ENCODE measurements around the gene CCDC70. TPM values are rescaled to one million over a fixed set of nuclear protein-coding genes. Genes with fewer than 3 reads are reported as not detected.

Gene CCDC70
- total and polyA plus RNA-seq, 2 of the 8 experiments (the other 6 are each of a cell fraction or from before 2014, with no cell fraction given): not detected

DNA sequence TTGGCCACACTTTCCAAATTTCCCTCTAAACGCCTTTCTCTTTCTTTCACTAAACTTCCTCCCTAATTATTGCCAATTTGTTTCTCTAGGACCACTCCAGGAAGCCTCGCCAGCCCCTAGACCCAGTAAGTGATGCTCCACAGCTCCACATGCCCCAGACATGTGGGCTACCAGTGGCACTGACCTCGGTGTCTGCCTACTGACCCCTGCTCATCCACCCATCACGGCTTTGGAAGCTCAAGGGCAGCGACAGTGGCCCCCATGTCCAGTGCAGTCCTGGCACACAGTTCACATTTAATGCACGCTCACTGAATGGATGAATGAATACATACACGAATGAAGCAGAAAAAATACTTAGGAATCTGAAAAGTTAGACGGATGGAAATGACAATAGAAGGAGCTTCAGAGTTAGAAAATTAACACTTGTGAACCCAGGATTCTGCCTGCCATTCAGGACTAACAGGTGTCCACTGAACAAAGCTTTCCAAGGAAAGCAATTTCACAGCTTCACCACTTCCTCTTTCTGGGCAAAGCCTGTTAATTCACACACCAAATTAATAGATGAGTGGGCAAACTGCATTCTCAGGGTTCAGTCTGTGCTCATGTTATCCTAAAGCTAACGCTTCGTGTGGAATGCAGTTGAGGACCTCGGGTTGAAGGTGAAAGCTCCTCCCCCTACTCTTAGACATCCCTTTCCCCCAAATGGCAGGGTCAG lies 50.9 kb downstream of the CCDC70 start:
- ChIA-PET CTCF (ENCODE audit: partially characterized antibody) (interaction anchor here (0.7 to 8.8 kb wide), 27 partner anchors 8 to 752 kb away, joined by 3 to 71 read pairs (median 4); partner anchors contain the start of gene TMEM272), POLR2A (ENCODE audit: partially characterized antibody) (interaction anchor here (0.6 to 1.1 kb wide), 3 partner anchors 11 to 189 kb away, joined by 3 read pairs; no protein-coding TSS in a partner anchor)
- H2AFZ ChIP-seq (ENCODE audit: low read length): no peak overlapping the region
- H3K4me2 ChIP-seq (ENCODE audit: insufficient read depth in 1 of 2, low read depth in 2 of 2, low read length in 2 of 2): no peak overlapping the region
- no peaks in the 10 kb centered on the region for H3K9me3 ChIP-seq (ENCODE audit: insufficient read depth in 2 of 2, low read depth in 1 of 2, low read length in 1 of 2)
- H3K14ac ChIP-seq (ENCODE audit: insufficient read length): no peak overlapping the region
- no peaks in the 10 kb centered on the region for H3K36me3 ChIP-seq (ENCODE audit: control insufficient read depth in 2 of 4, insufficient read depth in 4 of 4, low read length in 3 of 4)
- H3K4me1 ChIP-seq (replicated peaks in 1 of 4; ENCODE audit: control insufficient read depth in 3 of 4, insufficient read depth in 4 of 4, low read length in 3 of 4): no peaks in the 10 kb centered on the region; a peak in 2 of 7 replicates
- H2BK15ac ChIP-seq (ENCODE audit: low read length): no peak overlapping the region
- H3K27ac ChIP-seq (ENCODE audit: low read depth, low read length): no peak overlapping the region
- no peak overlapping the region for H2BK5ac ChIP-seq (ENCODE audit: low read depth, low read length)
- no peak overlapping the region for H4K5ac ChIP-seq (ENCODE audit: insufficient read length, low read depth, low read length)
- FAIRE-seq (no peak), DNase-seq (ENCODE audit: low read depth in 1 of 2, low spot score in 2 of 2) (no peak)
- no peaks in the 10 kb centered on the region for H3K27me3 ChIP-seq (replicated peaks in 1 of 4; ENCODE audit: control insufficient read depth in 3 of 4, extremely low read depth in 1 of 4, insufficient read depth in 3 of 4, low read length in 3 of 4)
- no peaks in the 10 kb centered on the region for H3K79me1 ChIP-seq (ENCODE audit: low read depth, low read length)
- H3K9ac ChIP-seq (replicated peaks in 1 of 4; ENCODE audit: extremely low read depth in 1 of 4, low read depth in 3 of 4, low read length in 3 of 4): no peak overlapping the region
- WGBS, 2 experiments (ENCODE audit: extremely low coverage in 1 of 2, insufficient coverage in 1 of 2, insufficient read length in 1 of 2, insufficient replicate concordance in 2 of 2, low coverage in 1 of 2, low lambda C conversion rate in 2 of 2, missing lambda C conversion rate in 1 of 2): 87 to 100% methylated on average over 1 to 11 of the region's 11 CpGs
- no peak overlapping the region for H3K4ac ChIP-seq (replicated peaks; ENCODE audit: insufficient read length, low read depth, low read length)
- H4K8ac ChIP-seq (ENCODE audit: extremely low read depth, insufficient read depth, low read length): no peak overlapping the region; the same call in 1 of the 2 replicates
- H3K4me3 ChIP-seq (ENCODE audit: extremely low read depth in 1 of 4, insufficient read depth in 2 of 4, low read depth in 3 of 4, low read length in 4 of 4): no peak overlapping the region
- no peaks in the 10 kb centered on the region for H4K20me1 ChIP-seq (replicated peaks in 1 of 2; ENCODE audit: control insufficient read depth in 1 of 2, insufficient read depth in 2 of 2, low read length in 2 of 2)
- H4K91ac ChIP-seq (replicated peaks; ENCODE audit: insufficient read length, low read length): no peak overlapping the region
- no peaks in the 10 kb centered on the region for H3K79me2 ChIP-seq (ENCODE audit: control insufficient read depth in 1 of 2, insufficient read depth in 2 of 2, low read length in 2 of 2)
- no peak overlapping the region for H3K23ac ChIP-seq (ENCODE audit: insufficient read length)
- H2BK12ac ChIP-seq (ENCODE audit: low read depth, low read length): no peak overlapping the region
- no peak overlapping the region for H3K56ac ChIP-seq (replicated peaks; ENCODE audit: insufficient read length, low read depth, low read length)
- no peak overlapping the region for H2BK120ac ChIP-seq (replicated peaks; ENCODE audit: low read depth, low read length)
- no peak overlapping the region for H2BK20ac ChIP-seq (ENCODE audit: low read length)
- H2AK5ac ChIP-seq (ENCODE audit: low read depth, low read length): no peak overlapping the region
- TF ChIP-seq SP1 (IDR thresholded peaks at IDR 0.05; ENCODE audit: low read depth, low read length) (no peak), ZNF274 (IDR thresholded peaks at IDR 0.05; ENCODE audit: borderline replicate concordance, extremely low read depth, low read length) (no peak), TEAD4 (IDR thresholded peaks at IDR 0.05; ENCODE audit: low read depth, low read length) (no peak), CTBP2 (IDR thresholded peaks at IDR 0.05; ENCODE audit: borderline replicate concordance, insufficient read depth, insufficient read length, low read length) (no peak), CHD1 (IDR thresholded peaks at IDR 0.05; ENCODE audit: low read depth, low read length) (no peak), SIRT6 (IDR thresholded peaks at IDR 0.05; ENCODE audit: low read length) (no peak), JUN (IDR thresholded peaks at IDR 0.05; ENCODE audit: low read depth, low read length) (no peak), BACH1 (IDR thresholded peaks at IDR 0.05; ENCODE audit: low read length) (no peak), SRF (IDR thresholded peaks at IDR 0.05; ENCODE audit: low read depth, low read length) (no peak), RXRA (IDR thresholded peaks at IDR 0.05; ENCODE audit: insufficient read depth, low read depth, low read length) (no peak)
- TF ChIP-seq, protein P1, sequence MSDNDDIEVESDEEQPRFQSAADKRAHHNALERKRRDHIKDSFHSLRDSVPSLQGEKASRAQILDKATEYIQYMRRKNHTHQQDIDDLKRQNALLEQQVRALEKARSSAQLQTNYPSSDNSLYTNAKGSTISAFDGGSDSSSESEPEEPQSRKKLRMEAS (IDR thresholded peaks at IDR 0.05): no peak
- TF ChIP-seq, protein P2, sequence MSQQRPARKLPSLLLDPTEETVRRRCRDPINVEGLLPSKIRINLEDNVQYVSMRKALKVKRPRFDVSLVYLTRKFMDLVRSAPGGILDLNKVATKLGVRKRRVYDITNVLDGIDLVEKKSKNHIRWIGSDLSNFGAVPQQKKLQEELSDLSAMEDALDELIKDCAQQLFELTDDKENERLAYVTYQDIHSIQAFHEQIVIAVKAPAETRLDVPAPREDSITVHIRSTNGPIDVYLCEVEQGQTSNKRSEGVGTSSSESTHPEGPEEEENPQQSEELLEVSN (IDR thresholded peaks at IDR 0.05): no peak
- H3K18ac ChIP-seq (ENCODE audit: extremely low read depth, low read length): no peak overlapping the region
- H3K23me2 ChIP-seq (ENCODE audit: low read depth, low read length): no peaks in the 10 kb centered on the region

All from H1 (cell line).